Activated CD4-positive, alpha-beta T cell treated with anti-CD3 and anti-CD28 coated beads, Interleukin-2, amount 50 U/mL, for 24 hours (primary cell): ENCODE results near the gene CCBE1.
"Not testable (repeated sequence)": the region's sequence is repeated elsewhere in the genome, so short reads cannot be mapped to it uniquely, and the experiment has no call there.

Experiments
- DNase-seq, 2 donors: peaks; one replicate each; pipeline ENCODE4 v3.0.0-alpha.2; 2020; ENCODE audit warnings: low read depth in 1 of 2, low spot score in 1 of 2

The CCBE1 gene

GRCh38 chr18:59657012-59657411, 40.2 kb downstream of the CCBE1 start:
- no peak for DNase-seq

GRCh38 chr18:59656373-59656887, 40.8 kb downstream of the CCBE1 start:
- no peak for DNase-seq

- no peak for DNase-seq
Observed at GRCh38 chr18:59655676-59656075, 41.5 kb downstream of the CCBE1 start.

GRCh38 chr18:59651071-59651470, 46.2 kb downstream of the CCBE1 start:
- DNase-seq = no peak

- no peak for DNase-seq
Observed at GRCh38 chr18:59650266-59650820, 46.9 kb downstream of the CCBE1 start.

GRCh38 chr18:59649591-59649990, 47.6 kb downstream of the CCBE1 start:
- DNase-seq = no peak

GRCh38 chr18:59648469-59648868, 48.8 kb downstream of the CCBE1 start:
- not testable (repeated sequence) for DNase-seq

GRCh38 chr18:59646963-59647307, 50.3 kb downstream of the CCBE1 start:
- no peak for DNase-seq

- DNase-seq = no peak
Observed at GRCh38 chr18:59646228-59646962, 50.8 kb downstream of the CCBE1 start.

- no peak for DNase-seq
Observed at GRCh38 chr18:59643740-59644139, 53.5 kb downstream of the CCBE1 start.

- DNase-seq = no peak
Observed at GRCh38 chr18:59640721-59641120, 56.5 kb downstream of the CCBE1 start.

GRCh38 chr18:59639821-59640220, 57.4 kb downstream of the CCBE1 start:
- no peak for DNase-seq

- DNase-seq = no peak
Observed at GRCh38 chr18:59639136-59639535, 58.1 kb downstream of the CCBE1 start.

- no peak for DNase-seq
Observed at GRCh38 chr18:59633961-59634485, 63.2 kb downstream of the CCBE1 start.

- DNase-seq = no peak
Observed at GRCh38 chr18:59633317-59633716, 63.9 kb downstream of the CCBE1 start.

- DNase-seq = no peak
Observed at GRCh38 chr18:59631583-59632181, 65.5 kb downstream of the CCBE1 start.

GRCh38 chr18:59629894-59630293, 67.3 kb downstream of the CCBE1 start:
- DNase-seq = no peak

GRCh38 chr18:59628995-59629394, 68.2 kb downstream of the CCBE1 start:
- no peak for DNase-seq

GRCh38 chr18:59627414-59627813, 69.8 kb downstream of the CCBE1 start:
- DNase-seq = no peak

GRCh38 chr18:59624369-59624765, 72.9 kb downstream of the CCBE1 start:
- DNase-seq = no peak

- no peak for DNase-seq
Observed at GRCh38 chr18:59623456-59624368, 73.5 kb downstream of the CCBE1 start.
